PFSK-1 (cell line): Measurements from ENCODE around the gene PPARA.

Experiments
- POLR2AphosphoS5 ChIP-seq: IDR thresholded peaks from 2 replicates; pipeline ENCODE4 v1.6.1; 2012; ENCODE audit warnings: low read depth, mild to moderate bottlenecking, control low read depth, low read length, moderate library complexity
- REST ChIP-seq, 2 experiments: IDR thresholded peaks; 2 replicates each; pipeline versions ENCODE4 v1.6.1 to v1.8.0; 2011 to 2012; ENCODE audit warnings: low read depth in 2 of 2, low read length in 2 of 2, control low read depth in 1 of 2, inconsistent platforms in 1 of 2, mild to moderate bottlenecking in 1 of 2, moderate library complexity in 1 of 2; ENCODE audit not compliant: insufficient read depth in 1 of 2
- SIN3A ChIP-seq: IDR thresholded peaks from 2 replicates; pipeline ENCODE4 v1.6.1; 2012; ENCODE audit warnings: mild to moderate bottlenecking, low read length, moderate library complexity, borderline replicate concordance; ENCODE audit not compliant: insufficient read depth
- TAF1 ChIP-seq: IDR thresholded peaks from 2 replicates; pipeline ENCODE4 v1.6.1; 2012; ENCODE audit warnings: low read length, control low read depth, borderline replicate concordance; ENCODE audit not compliant: insufficient read depth

GRCh38 chr22:46234969-46235368 lies 84.6 kb downstream of the PPARA start:
- TF ChIP-seq REST (IDR thresholded peaks at IDR 0.05; ENCODE audit: insufficient read depth in 1 of 2, low read depth in 2 of 2, low read length in 2 of 2) (no peak), TAF1 (no peak), POLR2AphosphoS5 (no peak), SIN3A (no peak)
